ENCODE measurements around the gene SMC6.

The SMC6 gene

DNA sequence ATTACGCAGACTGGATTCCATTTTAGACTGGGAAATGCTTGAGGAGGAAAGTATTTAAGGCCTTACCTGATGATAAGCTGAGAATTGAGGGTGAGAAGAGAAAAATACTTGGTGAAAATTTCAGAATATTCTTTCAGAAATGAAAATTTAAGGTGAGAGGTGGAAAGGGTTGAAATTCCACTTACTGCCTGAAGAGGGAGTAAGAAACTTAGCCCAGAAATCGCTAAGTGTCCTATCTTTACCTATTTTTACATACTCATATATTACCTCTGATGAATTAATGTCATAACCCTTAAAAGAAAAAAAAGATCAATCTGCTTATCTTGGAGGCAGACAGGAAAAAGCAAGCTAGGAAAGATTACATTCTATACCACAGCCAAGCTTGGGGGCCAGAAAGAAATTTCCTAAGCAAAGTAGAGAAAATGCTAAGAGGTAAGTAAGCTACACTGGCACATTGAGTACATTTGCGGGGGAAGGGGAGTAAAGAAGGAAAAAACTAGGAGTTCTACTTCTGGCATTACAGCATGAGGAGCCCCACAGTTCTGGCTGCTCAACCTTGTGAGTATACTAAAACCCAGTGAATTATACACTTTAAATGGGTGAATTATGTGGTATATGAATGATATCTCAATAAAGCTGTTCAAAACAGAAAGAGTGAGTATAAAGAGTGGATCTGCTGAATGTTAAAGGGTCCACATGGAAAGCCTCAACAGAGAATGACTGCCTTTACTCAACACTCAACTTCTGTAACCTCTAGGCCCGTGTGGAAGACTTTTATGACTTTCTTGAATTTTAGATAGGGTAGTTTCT is 33.8 kb downstream of the SMC6 start:
- DNase-seq (ENCODE audit: low read depth in 1 of 2, low spot score in 1 of 2), result no peak

DNA sequence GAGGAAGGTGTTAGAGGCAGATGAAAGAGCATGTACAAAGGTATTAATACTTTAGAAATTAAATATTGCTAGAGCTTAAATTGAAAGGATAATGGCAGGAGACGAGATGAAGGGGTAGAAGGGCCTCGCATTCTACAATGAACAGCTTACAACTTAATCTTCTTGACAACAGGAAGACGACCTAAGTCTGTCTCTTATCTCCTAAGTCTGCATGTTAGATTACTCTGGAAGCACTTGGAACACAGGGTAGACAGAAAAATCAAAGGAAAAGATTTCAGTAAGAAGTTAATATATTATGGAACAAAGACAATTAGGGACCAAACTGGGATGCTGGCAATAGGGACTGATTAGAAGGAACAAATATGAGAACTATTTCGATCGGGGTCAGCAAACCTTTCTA is 34.9 kb downstream of the SMC6 start:
- no peak for DNase-seq (ENCODE audit: low read depth in 1 of 2, low spot score in 1 of 2)

DNA sequence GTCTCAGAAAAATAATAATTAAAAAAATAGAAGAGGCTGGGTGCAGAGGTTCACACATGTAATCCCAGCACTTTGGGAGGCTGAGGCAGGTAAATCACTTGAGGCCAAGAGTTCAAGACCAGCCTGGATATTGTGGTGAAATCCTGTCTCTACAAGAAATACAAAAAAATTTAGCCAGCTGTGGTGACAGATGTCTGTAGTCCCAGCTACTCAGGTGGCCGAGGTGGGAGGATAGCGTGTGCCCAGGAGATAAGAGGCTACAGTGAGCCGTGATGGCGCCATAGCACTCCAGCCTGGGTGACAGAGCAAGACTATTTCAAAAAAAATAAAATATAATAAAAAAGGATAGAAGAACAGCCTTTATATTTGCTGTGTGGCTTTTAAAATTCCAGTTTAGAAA is 35.9 kb downstream of the SMC6 start:
- DNase-seq (ENCODE audit: low read depth in 1 of 2, low spot score in 1 of 2), result no peak

- DNase-seq (ENCODE audit: low read depth in 1 of 2, low spot score in 1 of 2), result no peak
These were observed 40.3 kb downstream of the SMC6 start for GRCh38 chr2:17713291-17713690.

DNA sequence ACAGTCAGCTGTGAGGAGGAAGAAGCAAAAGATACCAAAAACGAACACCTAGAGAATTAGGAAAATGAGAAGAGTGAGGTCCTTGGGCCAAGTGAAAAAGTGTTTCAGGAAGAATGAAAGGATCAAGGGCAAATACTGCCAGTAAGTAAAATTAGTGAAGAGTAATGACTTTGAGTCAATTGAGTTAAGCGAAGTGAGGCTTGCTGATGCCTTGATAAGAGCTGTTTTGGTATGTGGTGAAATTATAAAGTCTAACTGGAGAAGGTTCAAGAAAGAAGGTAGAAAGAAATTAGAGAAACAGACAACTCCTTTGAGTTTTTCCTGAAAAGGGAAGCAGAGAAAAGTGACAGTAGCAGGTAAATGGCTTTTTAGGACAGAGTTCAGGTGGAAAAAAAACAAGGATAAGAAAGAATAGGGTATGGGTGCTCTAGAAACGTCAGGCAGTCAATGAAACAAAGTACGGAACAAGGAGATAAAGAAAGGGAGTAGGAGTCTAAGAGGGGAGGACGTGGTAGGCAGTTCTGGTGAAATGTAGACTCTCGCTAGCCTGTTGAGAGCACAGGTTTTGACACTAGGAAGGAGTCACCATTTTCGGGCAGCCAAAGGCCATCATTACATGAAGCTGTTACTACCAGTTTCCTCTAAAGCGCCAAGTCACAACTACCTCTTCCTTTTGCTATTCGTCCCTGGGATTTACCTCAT is 42.9 kb downstream of the SMC6 start:
- no peak for DNase-seq (ENCODE audit: low read depth in 1 of 2, low spot score in 1 of 2)

- DNase-seq (ENCODE audit: low read depth in 1 of 2, low spot score in 1 of 2), result no peak
These were observed 43.7 kb downstream of the SMC6 start for GRCh38 chr2:17709897-17710296.

- DNase-seq (ENCODE audit: low read depth in 1 of 2, low spot score in 1 of 2), result no peak
These were observed 45.1 kb downstream of the SMC6 start for GRCh38 chr2:17708501-17708900.

DNA sequence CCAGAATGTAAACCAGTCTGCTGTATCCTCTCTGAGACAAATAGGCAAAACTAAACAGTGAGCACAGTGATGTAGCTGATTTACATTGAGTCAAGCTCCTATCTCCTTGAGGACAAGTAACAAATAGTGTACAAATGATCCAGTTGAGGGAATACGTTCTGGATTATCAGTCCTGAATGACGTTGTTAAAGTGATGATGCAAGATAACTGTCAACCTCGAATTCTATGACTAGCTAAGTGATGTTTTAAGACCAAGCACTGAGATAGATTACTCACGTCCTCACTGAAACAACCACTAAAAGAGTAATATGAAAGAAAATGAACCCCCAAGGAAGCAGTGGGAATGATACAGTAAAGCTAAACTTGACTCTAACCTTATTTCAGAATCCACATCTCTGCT is 46.8 kb downstream of the SMC6 start:
- no peak for DNase-seq (ENCODE audit: low read depth in 1 of 2, low spot score in 1 of 2)

DNA sequence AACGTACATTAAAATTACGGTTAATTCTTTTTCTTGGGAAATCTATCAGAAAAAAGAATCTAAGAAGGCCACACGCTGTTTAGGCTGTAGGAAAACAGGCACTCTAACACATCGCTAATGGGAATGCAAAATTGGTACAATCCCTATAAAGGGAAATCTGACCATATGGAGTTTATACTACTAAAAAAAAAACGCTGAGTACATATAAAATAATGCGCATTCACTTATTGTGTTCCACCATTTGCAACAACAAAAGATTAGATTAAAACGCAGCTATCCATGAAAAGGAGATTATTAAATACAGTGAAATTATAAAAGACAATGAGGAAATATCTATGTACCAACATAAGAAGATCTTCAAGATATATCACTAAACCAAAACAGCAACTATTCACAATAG is 62.8 kb downstream of the SMC6 start:
- DNase-seq (ENCODE audit: low read depth in 1 of 2, low spot score in 1 of 2), result no peak

- DNase-seq (ENCODE audit: low read depth in 1 of 2, low spot score in 1 of 2), result no peak
These were observed 64.6 kb downstream of the SMC6 start for GRCh38 chr2:17689010-17689409.

DNA sequence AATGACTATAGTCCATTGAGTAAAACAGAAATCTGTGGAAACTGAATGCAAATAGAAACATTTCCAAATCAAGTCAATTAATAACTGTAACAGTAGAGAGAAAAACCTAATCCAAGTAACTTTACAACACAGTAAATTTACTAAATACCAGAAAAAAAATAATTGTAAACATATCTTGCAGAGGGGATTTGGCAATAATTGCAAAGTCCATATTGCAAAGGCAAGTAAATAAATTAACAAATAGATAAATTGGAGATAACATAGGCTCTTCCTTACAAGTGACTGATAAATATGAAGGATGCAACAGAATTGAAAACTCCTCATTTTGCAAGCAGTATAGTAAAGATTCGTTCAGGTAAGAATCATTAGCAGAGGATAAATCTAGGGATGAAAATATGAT is 65.0 kb downstream of the SMC6 start:
- DNase-seq (ENCODE audit: low read depth in 1 of 2, low spot score in 1 of 2), result no peak

DNA sequence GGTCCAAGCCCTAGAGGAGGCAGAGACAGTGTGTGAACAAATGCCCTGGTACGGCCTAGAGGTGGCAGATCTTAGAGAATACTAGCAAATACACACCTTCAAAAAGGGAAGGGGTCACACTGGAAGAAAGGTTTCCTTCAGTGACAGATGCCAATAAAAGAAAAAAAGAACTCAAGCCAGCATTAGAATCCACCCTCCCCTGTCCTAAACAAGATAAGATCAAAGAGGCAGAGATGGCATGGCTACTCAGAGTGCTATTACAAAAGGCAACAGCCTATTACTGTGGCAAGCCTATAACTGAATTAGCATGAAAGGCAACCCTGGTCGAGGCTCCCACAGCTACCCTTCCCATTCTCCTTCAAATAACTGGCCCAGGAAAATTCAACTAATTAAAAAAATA is 69.6 kb downstream of the SMC6 start:
- no peak for DNase-seq (ENCODE audit: low read depth in 1 of 2, low spot score in 1 of 2)

- no peak for DNase-seq (ENCODE audit: low read depth in 1 of 2, low spot score in 1 of 2)
These were observed 71.3 kb downstream of the SMC6 start for GRCh38 chr2:17682098-17682857.

- DNase-seq (ENCODE audit: low read depth in 1 of 2, low spot score in 1 of 2), result no peak
These were observed 73.5 kb downstream of the SMC6 start for GRCh38 chr2:17680119-17680518.

DNA sequence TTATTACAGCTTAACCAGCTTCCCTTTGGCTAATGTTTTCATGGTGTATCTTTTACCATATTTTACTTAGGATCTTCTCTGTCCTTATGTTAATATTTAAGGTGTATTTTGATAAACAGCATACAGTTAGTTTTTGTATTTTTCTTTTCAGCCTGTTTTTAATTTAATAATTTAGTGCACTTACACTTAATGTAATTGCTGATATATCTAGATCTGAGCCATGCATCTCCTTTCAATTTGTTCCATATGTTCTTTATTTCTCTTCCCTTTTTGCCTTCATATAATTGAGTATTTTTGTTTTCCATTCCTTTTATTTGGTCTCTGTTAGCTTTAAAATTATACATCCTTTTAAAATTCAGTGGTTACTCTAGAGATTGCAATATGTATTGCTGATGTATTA is 78.8 kb downstream of the SMC6 start:
- DNase-seq (ENCODE audit: low read depth in 1 of 2, low spot score in 1 of 2), result no peak

- no peak for DNase-seq (ENCODE audit: low read depth in 1 of 2, low spot score in 1 of 2)
These were observed 80.9 kb downstream of the SMC6 start for GRCh38 chr2:17672583-17673317.

- DNase-seq (ENCODE audit: low read depth in 1 of 2, low spot score in 1 of 2), result no peak
These were observed 85.7 kb downstream of the SMC6 start for GRCh38 chr2:17667898-17668297.

DNA sequence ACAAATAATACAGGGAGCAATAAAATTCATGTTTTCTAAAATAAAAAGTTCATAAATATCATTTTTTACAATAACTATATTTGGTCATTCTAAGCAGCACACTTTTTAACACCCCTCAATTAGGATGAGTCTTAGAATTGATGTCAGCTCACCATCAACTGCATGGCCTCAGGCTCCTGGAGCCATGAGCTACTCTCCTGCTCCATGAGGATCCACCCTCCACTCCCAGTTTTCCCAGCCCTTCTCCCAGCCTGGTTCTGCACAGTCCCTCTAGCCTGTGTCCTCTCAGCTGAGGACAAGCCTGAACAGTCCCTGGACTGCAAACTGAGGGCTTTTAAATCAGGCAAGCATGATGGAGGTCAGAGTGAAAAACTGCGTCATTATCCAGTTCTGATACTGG is 89.1 kb downstream of the SMC6 start:
- DNase-seq (ENCODE audit: low read depth in 1 of 2, low spot score in 1 of 2), result no peak

DNA sequence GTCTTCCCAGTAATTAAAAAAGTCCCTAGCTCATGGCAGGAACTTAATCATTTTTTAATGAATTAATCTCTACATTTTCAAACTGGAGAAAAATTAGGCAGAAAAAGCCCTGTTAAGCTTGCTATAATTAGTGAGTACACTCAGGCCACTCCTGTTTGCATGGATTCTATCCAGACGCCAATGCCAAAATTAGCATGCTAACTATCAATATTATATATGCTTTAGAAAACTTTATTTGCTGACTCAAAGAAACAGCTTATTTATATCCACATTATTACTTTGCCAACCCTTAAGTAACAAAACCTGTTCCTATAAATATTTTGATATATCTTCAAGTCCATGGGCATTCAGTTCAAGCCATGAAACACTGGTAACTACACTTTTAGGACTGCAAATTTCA is 90.9 kb downstream of the SMC6 start:
- no peak for DNase-seq (ENCODE audit: low read depth in 1 of 2, low spot score in 1 of 2)

DNA sequence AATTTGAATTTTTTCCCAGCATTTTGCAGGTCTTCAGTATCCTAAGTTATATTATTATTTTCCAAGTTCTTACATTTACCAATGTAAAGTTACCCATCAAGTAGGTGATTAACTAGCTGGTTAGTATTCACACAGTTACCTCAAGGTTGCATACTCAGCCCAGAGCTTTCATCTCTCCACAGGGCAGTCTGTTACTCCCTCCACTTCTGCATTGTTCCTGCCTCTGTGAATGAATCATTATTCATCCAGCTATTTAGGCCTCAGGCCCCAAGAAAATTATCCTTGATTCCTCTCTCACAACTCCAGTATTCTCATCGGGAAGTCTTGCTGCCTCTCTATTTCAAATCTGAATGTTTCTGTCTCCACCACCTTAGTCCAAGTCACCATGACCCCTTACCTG is 92.2 kb downstream of the SMC6 start:
- no peak for DNase-seq (ENCODE audit: low read depth in 1 of 2, low spot score in 1 of 2)

- no peak for DNase-seq (ENCODE audit: low read depth in 1 of 2, low spot score in 1 of 2)
These were observed 93.4 kb downstream of the SMC6 start for GRCh38 chr2:17660219-17660618.

Measured in stimulated activated CD4-positive, alpha-beta T cell treated with anti-CD3 and anti-CD28 coated beads, Interleukin-15, amount 100 ng/mL, for 1 hour (primary cell).